ENCODE results near the gene BNIPL.

DNA sequence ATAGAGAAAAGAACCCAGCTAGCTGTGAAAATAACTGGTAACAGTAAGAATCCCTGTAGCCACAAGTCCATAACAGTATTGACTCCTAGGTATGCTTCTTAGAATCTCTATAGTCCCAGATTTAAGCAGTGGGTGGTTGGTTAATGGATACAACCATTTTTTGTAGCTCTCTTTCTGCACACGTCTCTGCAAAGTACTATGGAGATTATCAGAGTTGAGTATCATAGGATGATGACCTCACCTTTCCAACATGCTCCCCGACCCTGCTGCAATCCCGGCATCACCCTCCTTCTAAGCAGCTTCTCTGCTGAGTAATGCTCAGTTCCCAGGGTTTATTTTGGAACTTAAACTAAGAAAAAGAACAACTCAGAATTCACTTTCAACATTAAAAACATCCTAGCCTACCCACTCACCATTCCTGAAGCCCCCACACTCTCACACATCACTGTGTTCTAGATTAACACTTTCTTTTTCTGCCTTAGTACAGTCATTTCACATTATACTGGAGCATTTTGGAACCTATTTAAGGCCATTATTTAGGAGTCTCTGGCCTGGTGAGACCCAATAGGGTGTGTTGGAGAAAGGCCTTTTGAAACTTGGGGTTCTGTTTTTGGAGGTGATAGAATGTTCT lies 26.5 kb downstream of the BNIPL start:
- no peak for TF ChIP-seq POLR2AphosphoS5 (IDR thresholded peaks at IDR 0.05)
- TF ChIP-seq EP300 (IDR thresholded peaks at IDR 0.05): no peak
- TF ChIP-seq, protein P1, sequence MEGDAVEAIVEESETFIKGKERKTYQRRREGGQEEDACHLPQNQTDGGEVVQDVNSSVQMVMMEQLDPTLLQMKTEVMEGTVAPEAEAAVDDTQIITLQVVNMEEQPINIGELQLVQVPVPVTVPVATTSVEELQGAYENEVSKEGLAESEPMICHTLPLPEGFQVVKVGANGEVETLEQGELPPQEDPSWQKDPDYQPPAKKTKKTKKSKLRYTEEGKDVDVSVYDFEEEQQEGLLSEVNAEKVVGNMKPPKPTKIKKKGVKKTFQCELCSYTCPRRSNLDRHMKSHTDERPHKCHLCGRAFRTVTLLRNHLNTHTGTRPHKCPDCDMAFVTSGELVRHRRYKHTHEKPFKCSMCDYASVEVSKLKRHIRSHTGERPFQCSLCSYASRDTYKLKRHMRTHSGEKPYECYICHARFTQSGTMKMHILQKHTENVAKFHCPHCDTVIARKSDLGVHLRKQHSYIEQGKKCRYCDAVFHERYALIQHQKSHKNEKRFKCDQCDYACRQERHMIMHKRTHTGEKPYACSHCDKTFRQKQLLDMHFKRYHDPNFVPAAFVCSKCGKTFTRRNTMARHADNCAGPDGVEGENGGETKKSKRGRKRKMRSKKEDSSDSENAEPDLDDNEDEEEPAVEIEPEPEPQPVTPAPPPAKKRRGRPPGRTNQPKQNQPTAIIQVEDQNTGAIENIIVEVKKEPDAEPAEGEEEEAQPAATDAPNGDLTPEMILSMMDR (IDR thresholded peaks at IDR 0.05): no peak
- no peak for TF ChIP-seq POLR2A (IDR thresholded peaks at IDR 0.05)
